HUES48 (cell line): ENCODE data around the gene KANTR.
"Not testable (repeated sequence)": the region's sequence is repeated elsewhere in the genome, so short reads cannot be mapped to it uniquely, and the experiment has no call there.

ENCODE experiments used
- H3K27ac ChIP-seq: one replicate; pipeline ENCODE4 v1.7.0; 2013; ENCODE audit warnings: low read depth, low read length, inconsistent platforms
- H3K27me3 ChIP-seq: 2 replicates; pipeline ENCODE4 v1.6.1; 2013; ENCODE audit warnings: mild to moderate bottlenecking, low read length; ENCODE audit not compliant: control insufficient read depth, insufficient read depth
- H3K36me3 ChIP-seq: 2 replicates; pipeline ENCODE4 v1.6.1; 2013; ENCODE audit warnings: low read length; ENCODE audit not compliant: control insufficient read depth, insufficient read depth
- H3K4me1 ChIP-seq: 2 replicates; pipeline ENCODE4 v1.6.1; 2013; ENCODE audit warnings: mild to moderate bottlenecking, low read length; ENCODE audit not compliant: control insufficient read depth, insufficient read depth
- H3K4me3 ChIP-seq: 2 replicates; pipeline ENCODE4 v1.5.1; 2013; ENCODE audit warnings: mild to moderate bottlenecking, low read depth, low read length
- H3K9ac ChIP-seq: 2 replicates; pipeline ENCODE4 v1.6.1; 2013; ENCODE audit warnings: mild to moderate bottlenecking, low read depth, low read length, moderate library complexity
- H3K9me3 ChIP-seq: 2 replicates; pipeline ENCODE4 v1.6.1; 2013; ENCODE audit warnings: low read length; ENCODE audit not compliant: control insufficient read depth, insufficient read depth

KANTR gene

DNA sequence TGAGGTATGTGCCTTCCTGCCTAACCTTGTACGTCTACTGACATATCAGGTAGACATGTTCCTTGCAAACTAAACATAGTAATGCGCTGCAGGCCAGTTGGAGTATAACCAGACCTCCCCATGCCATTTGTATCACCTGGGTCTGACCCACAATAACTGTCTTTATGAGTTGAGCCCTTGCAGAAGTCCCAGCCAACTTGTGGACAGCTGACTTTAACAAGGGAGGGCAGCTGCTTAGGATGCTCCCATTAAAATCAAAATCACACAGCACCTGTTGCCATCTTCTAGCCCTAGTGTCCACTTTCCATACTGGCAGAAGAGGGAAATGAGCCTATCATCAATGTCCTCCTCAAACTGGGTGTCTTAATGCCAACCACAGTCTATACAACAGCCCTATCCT lies 41.6 kb downstream of the KANTR start:
- H3K27me3 ChIP-seq = no peaks in the 10 kb centered on the region
- no peaks in the 10 kb centered on the region for H3K4me1 ChIP-seq
- H3K36me3 ChIP-seq = no peaks in the 10 kb centered on the region
- H3K9ac ChIP-seq = no peak overlapping the region
- no peak overlapping the region for H3K27ac ChIP-seq
- H3K9me3 ChIP-seq = peaks cover 39% of the 10 kb centered on the region
- H3K4me3 ChIP-seq = no peak overlapping the region

DNA sequence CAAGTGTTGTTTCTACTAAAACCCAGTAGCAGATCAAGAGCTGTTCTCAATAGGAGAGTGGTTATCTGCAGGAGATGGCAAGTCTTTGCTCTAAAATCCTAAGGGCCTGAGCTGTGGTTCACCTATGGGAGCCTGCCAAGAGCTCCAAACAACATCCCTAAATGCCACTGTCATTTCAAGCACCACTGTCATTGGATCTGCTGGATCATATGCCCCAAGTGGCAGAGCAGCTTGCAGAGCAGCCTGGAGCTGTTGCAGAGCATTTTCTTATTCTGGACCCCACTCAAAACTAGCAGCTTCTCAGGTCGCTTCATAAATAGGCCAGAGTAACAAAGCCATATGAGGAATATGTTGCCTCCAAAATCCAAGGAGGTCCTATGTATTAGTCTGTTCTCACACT lies 59.6 kb downstream of the KANTR start:
- H3K4me3 ChIP-seq = no peak overlapping the region

DNA sequence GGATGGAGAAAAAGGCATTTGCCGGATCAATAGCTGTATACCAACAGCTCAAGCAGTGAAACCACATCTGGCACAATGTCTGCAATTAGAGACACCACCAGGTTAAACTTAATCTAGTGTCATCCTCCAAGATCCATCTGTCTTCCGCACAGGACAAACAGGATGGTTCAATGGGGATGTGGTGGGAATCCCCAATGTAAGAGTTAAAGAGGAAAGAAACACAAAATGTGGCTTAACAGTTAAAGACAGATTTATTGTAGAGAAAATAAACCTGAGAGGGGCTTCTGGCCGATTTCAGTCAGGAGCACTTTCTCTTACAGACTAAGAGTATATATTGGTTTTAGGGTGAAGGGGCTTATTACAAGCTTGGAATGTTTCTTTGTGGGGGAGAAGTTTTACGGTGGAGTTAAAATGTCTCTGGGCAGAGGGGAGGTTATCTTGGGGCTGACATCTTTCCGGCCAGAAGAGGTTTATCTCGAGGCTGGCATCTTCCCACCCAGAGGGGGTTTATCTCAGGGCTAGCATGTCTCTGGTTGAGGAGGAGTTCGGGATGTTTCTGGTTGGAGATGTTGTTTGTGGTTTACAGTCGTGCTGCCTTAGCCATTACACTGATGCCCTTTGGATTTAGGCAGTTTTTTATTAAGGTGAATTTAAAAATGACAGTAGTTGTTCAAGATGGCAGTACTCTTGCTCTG lies 61.7 kb downstream of the KANTR start:
- Histone ChIP-seq H3K27ac (no peak overlapping the region), H3K9ac (no peak overlapping the region), H3K36me3 (no peaks in the 10 kb centered on the region), H3K9me3 (peaks cover 53% of the 10 kb centered on the region), H3K4me3 (no peak overlapping the region), H3K4me1 (no peaks in the 10 kb centered on the region), H3K27me3 (no peaks in the 10 kb centered on the region)

More for the DNA sequence above, 59.6 kb downstream of the KANTR start:
- Histone ChIP-seq H3K27ac (no peak overlapping the region), H3K9ac (no peak overlapping the region), H3K27me3 (no peaks in the 10 kb centered on the region), H3K4me1 (no peaks in the 10 kb centered on the region), H3K36me3 (no peaks in the 10 kb centered on the region), H3K9me3 (peaks cover 43% of the 10 kb centered on the region)

DNA sequence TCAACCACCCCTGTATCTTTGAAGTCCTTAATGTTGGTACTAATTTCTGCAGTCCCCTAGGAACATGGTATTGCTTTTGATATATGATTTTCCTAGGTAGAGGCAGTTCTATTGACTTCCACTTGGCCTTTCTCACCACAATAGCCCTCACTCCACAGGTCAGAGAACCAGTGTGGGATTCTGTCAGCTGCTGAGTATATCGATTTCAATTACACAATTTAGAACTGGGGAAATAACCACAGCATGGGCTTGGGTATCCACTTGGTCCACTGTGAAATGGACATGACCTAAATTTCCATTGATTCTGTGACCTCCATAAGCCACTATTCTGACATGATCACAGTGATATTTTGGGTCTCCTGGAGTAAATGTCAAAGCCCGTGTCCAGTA lies 62.3 kb downstream of the KANTR start:
- Histone ChIP-seq H3K4me1 (no peaks in the 10 kb centered on the region), H3K27me3 (no peaks in the 10 kb centered on the region), H3K9ac (no peak overlapping the region), H3K4me3 (no peak overlapping the region), H3K9me3 (peaks cover 55% of the 10 kb centered on the region), H3K36me3 (no peaks in the 10 kb centered on the region), H3K27ac (no peak overlapping the region)

DNA sequence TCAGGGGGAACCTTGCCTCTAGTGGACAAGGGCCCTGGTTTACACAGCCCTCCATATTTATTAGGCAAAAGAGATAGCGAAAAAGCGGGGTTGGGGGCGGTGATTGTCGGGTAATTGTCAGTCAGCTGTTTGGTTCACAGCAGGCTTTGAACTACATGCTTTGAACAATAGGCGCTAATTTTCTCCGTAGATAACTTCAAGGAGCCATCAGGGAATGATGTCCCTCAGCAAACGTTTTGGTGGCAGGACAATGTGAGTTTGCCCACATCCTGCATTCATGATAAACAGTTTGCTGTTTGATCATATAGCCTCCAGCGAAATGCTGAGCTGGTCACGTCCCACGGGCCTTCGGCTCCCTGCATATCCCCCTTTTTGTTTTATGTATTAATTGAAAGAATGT lies 65.2 kb downstream of the KANTR start:
- peaks cover 31% of the 10 kb centered on the region for H3K9me3 ChIP-seq
- H3K9ac ChIP-seq = no peak overlapping the region
- H3K27me3 ChIP-seq = no peaks in the 10 kb centered on the region
- no peak overlapping the region for H3K4me3 ChIP-seq
- H3K36me3 ChIP-seq = no peaks in the 10 kb centered on the region
- no peak overlapping the region for H3K27ac ChIP-seq
- 0 out of 2 replicates have a peak, but pooled peaks cover 4% of the 10 kb centered on the region for H3K4me1 ChIP-seq

DNA sequence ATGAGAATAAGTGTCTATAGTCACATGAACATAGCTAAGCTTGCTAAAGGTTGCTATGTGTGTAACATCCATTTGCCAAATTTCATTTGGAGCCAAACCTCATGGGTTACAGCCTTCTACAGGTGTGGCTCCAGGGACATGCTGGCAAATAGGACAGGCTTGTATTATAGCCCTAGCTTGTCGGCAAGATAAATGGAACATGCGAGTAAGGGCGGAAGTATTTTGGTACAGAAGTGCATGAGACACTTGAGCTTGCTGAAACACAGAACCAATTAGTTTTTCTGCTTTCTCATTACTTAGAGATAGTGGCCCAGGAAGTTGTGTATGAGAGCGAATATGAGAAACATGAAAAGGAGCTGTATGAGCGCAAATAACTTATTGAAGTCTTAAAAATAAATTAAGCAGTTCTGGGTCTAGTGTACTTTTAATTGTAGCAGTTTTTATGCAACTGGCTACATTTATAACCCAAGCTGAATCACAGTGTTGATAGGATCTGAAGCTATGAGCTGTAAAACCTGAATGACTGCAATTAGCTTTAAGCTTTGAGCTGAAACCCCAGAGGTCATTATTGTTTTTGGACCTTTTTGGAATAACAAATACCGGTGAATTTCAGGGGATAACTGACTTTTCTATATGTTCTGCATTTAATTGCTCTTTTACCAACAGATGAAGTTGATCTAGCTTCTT lies 66.5 kb downstream of the KANTR start:
- Histone ChIP-seq H3K27ac (no peak overlapping the region), H3K9ac (no peak overlapping the region), H3K4me1 (0 out of 2 replicates have a peak, but pooled peaks cover 4% of the 10 kb centered on the region), H3K4me3 (no peak overlapping the region), H3K9me3 (peaks cover 27% of the 10 kb centered on the region), H3K27me3 (no peaks in the 10 kb centered on the region), H3K36me3 (no peaks in the 10 kb centered on the region)

DNA sequence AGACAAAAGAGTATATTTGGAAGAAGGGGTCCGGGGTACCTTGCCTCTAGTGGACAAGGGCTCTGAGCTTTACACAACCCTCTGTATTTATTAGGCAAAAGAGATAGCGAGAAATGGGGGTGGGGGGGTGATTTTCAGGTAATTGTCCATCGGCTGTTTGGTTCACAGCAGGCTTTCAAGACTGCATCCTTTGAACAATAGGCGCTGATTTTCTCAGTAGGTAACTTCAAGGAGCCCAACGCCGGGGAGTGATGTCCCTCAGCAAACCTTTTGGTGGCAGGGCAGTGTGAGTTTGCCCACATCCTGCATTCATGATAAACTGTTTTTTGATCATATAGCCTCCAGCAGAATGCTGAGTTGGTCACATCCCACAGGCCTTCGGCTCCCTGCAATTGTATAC lies 69.5 kb downstream of the KANTR start:
- no peak overlapping the region for H3K27ac ChIP-seq
- H3K4me1 ChIP-seq = 0 out of 2 replicates have a peak, but pooled peaks cover 4% of the 10 kb centered on the region
- no peak overlapping the region for H3K9ac ChIP-seq
- no peaks in the 10 kb centered on the region for H3K27me3 ChIP-seq
- H3K36me3 ChIP-seq = no peaks in the 10 kb centered on the region
- peaks cover 16% of the 10 kb centered on the region; the same call in 1 of the 2 replicates for H3K9me3 ChIP-seq
- H3K4me3 ChIP-seq = no peak overlapping the region

DNA sequence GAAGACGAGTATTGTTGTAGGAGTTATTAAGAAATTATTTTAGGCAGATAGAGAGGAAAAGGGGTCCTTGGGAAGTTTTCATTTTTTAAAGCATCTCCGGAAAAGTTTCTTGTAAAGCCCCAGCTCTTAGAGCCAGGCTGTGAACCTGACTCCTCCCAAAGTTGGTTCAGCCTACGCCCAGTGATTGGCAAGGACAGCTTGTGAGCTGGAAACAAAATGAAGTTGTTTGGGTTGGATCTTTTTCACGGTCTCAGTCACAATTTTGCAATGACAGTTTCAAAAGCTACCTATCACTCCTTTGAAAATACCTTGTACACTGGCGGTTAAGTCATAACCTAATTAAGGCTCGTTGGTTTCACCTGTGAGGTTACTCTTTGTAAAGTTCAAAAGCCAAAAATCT lies 70.6 kb downstream of the KANTR start:
- peaks cover 13% of the 10 kb centered on the region; the same call in 1 of the 2 replicates for H3K9me3 ChIP-seq
- H3K9ac ChIP-seq, H3K36me3 ChIP-seq, H3K27ac ChIP-seq, H3K4me1 ChIP-seq, H3K4me3 ChIP-seq, H3K27me3 ChIP-seq: not testable (repeated sequence)

DNA sequence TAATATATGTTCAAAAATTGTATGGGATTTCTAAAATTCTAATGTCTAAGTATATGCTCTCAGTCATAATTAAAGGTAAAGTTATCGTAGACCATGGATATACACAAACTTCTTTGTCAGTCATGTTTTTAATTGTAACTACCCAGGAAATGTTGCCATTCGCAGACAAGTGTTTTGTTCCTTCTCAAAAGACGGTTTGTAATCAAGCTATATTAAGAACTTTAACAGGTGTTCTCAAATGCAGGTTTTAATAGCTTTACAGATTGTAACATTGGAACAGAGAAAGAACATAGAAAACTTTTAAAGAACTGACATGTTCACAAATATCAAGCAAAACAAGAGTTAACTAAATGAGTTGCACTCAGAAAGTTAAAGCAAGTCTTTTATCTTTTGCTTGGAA lies 72.2 kb downstream of the KANTR start:
- no peaks in the 10 kb centered on the region for H3K36me3 ChIP-seq
- H3K4me1 ChIP-seq = 0 out of 2 replicates have a peak, but pooled peaks cover 4% of the 10 kb centered on the region
- no peak overlapping the region for H3K4me3 ChIP-seq
- H3K27ac ChIP-seq = no peak overlapping the region
- peaks cover 13% of the 10 kb centered on the region for H3K9me3 ChIP-seq
- H3K27me3 ChIP-seq = no peaks in the 10 kb centered on the region
- H3K9ac ChIP-seq = no peak overlapping the region

DNA sequence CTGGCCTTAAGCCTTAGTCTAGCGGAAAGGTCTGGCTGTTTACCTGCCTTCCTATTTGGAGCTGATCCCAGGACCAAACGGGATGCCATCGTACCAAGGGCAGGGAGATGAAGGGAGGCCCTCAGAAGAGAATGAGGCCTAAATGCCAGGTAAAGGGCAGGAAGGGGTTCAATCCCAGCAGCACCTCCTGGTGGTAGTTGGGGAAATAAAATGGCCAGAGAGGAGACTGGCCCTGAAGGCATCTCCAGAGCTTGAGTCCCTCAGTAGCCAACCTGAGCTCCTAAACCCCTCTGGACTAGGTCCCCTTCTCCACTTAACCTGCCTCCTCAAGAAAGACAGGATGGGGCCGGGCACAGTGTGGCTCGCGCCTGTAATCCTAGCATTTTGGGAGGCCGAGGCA lies 77.4 kb downstream of the KANTR start:
- no peaks in the 10 kb centered on the region for H3K4me1 ChIP-seq
- no peaks in the 10 kb centered on the region for H3K27me3 ChIP-seq
- H3K27ac ChIP-seq = no peak overlapping the region
- H3K9me3 ChIP-seq = peaks cover 15% of the 10 kb centered on the region
- H3K9ac ChIP-seq = no peak overlapping the region
- H3K36me3 ChIP-seq = no peaks in the 10 kb centered on the region
- no peak overlapping the region for H3K4me3 ChIP-seq
